ENCODE data around the gene RRP8. TPM values are rescaled to one million over a fixed set of nuclear protein-coding genes. Genes with fewer than 3 reads are reported as not detected.

The RRP8 gene
- total and polyA plus RNA-seq, 9 of the 15 experiments (the other 6 are each of a cell fraction or from before 2014, with no cell fraction given): 5.7 to 47.3 (median 32.6) TPM

GRCh38 chr11:6612213-6613041, 9.0 kb upstream of the RRP8 start, which contains the start of gene TAF10 (continued):
- TF ChIP-seq ETV1 (tag; conservative IDR thresholded peaks at IDR 0.05; ENCODE audit: low read depth) (peak; percentile 84), ETS1 (conservative IDR thresholded peaks at IDR 0.05; ENCODE audit: control insufficient read depth, low read depth, low read length) (peak; percentile 72), NFE2 (IDR thresholded peaks at IDR 0.05; ENCODE audit: low read depth) (0 out of 2 replicates have a peak, but pooled peaks have one; percentile 3), TAF7 (tag; IDR thresholded peaks at IDR 0.05) (no peak), NFXL1 (CRISPR knock-in tag; IDR thresholded peaks at IDR 0.05) (no peak), EGR1 (conservative IDR thresholded peaks at IDR 0.05) (peak; percentile 64; the same call in 1 of the 2 replicates), DLX4 (CRISPR knock-in tag; IDR thresholded peaks at IDR 0.05) (no peak), ZNF239 (CRISPR knock-in tag; IDR thresholded peaks at IDR 0.05) (peak; percentile 23; the same call in 1 of the 2 replicates), U2AF1 (optimal IDR thresholded peaks at IDR 0.05; ENCODE audit: low read depth, low read length) (no peak), ZNF324 (CRISPR knock-in tag; IDR thresholded peaks at IDR 0.05) (no peak; the same call in 1 of the 2 replicates), XRCC4 (IDR thresholded peaks at IDR 0.05; ENCODE audit: extremely low read depth, insufficient read depth, insufficient read length) (no peak), ZNF134 (CRISPR knock-in tag; conservative IDR thresholded peaks at IDR 0.05) (no peak)
- TF ChIP-seq, protein P1, sequence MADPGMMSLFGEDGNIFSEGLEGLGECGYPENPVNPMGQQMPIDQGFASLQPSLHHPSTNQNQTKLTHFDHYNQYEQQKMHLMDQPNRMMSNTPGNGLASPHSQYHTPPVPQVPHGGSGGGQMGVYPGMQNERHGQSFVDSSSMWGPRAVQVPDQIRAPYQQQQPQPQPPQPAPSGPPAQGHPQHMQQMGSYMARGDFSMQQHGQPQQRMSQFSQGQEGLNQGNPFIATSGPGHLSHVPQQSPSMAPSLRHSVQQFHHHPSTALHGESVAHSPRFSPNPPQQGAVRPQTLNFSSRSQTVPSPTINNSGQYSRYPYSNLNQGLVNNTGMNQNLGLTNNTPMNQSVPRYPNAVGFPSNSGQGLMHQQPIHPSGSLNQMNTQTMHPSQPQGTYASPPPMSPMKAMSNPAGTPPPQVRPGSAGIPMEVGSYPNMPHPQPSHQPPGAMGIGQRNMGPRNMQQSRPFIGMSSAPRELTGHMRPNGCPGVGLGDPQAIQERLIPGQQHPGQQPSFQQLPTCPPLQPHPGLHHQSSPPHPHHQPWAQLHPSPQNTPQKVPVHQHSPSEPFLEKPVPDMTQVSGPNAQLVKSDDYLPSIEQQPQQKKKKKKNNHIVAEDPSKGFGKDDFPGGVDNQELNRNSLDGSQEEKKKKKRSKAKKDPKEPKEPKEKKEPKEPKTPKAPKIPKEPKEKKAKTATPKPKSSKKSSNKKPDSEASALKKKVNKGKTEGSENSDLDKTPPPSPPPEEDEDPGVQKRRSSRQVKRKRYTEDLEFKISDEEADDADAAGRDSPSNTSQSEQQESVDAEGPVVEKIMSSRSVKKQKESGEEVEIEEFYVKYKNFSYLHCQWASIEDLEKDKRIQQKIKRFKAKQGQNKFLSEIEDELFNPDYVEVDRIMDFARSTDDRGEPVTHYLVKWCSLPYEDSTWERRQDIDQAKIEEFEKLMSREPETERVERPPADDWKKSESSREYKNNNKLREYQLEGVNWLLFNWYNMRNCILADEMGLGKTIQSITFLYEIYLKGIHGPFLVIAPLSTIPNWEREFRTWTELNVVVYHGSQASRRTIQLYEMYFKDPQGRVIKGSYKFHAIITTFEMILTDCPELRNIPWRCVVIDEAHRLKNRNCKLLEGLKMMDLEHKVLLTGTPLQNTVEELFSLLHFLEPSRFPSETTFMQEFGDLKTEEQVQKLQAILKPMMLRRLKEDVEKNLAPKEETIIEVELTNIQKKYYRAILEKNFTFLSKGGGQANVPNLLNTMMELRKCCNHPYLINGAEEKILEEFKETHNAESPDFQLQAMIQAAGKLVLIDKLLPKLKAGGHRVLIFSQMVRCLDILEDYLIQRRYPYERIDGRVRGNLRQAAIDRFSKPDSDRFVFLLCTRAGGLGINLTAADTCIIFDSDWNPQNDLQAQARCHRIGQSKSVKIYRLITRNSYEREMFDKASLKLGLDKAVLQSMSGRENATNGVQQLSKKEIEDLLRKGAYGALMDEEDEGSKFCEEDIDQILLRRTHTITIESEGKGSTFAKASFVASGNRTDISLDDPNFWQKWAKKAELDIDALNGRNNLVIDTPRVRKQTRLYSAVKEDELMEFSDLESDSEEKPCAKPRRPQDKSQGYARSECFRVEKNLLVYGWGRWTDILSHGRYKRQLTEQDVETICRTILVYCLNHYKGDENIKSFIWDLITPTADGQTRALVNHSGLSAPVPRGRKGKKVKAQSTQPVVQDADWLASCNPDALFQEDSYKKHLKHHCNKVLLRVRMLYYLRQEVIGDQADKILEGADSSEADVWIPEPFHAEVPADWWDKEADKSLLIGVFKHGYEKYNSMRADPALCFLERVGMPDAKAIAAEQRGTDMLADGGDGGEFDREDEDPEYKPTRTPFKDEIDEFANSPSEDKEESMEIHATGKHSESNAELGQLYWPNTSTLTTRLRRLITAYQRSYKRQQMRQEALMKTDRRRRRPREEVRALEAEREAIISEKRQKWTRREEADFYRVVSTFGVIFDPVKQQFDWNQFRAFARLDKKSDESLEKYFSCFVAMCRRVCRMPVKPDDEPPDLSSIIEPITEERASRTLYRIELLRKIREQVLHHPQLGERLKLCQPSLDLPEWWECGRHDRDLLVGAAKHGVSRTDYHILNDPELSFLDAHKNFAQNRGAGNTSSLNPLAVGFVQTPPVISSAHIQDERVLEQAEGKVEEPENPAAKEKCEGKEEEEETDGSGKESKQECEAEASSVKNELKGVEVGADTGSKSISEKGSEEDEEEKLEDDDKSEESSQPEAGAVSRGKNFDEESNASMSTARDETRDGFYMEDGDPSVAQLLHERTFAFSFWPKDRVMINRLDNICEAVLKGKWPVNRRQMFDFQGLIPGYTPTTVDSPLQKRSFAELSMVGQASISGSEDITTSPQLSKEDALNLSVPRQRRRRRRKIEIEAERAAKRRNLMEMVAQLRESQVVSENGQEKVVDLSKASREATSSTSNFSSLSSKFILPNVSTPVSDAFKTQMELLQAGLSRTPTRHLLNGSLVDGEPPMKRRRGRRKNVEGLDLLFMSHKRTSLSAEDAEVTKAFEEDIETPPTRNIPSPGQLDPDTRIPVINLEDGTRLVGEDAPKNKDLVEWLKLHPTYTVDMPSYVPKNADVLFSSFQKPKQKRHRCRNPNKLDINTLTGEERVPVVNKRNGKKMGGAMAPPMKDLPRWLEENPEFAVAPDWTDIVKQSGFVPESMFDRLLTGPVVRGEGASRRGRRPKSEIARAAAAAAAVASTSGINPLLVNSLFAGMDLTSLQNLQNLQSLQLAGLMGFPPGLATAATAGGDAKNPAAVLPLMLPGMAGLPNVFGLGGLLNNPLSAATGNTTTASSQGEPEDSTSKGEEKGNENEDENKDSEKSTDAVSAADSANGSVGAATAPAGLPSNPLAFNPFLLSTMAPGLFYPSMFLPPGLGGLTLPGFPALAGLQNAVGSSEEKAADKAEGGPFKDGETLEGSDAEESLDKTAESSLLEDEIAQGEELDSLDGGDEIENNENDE (IDR thresholded peaks at IDR 0.05; ENCODE audit: low read depth, low read length): no peak

Data from K562 (cell line).